Stimulated activated CD8-positive, alpha-beta memory T cell treated with anti-CD3 and anti-CD28 coated beads, Interleukin-12 subunit alpha, Interleukin-12 subunit beta, amount 100 ng/mL, for 24 hours (primary cell): Measurements from ENCODE around the gene FOXP1.

Source experiments
- DNase-seq: peaks from one replicate; pipeline ENCODE4 v3.0.0-alpha.2; 2020; ENCODE audit errors: extremely low read depth

The FOXP1 gene

GRCh38 chr3:71564361-71564760, 19.2 kb downstream of the FOXP1 start:
- DNase-seq: no peak

GRCh38 chr3:71563827-71564226, 19.7 kb downstream of the FOXP1 start:
- no peak for DNase-seq

DNA sequence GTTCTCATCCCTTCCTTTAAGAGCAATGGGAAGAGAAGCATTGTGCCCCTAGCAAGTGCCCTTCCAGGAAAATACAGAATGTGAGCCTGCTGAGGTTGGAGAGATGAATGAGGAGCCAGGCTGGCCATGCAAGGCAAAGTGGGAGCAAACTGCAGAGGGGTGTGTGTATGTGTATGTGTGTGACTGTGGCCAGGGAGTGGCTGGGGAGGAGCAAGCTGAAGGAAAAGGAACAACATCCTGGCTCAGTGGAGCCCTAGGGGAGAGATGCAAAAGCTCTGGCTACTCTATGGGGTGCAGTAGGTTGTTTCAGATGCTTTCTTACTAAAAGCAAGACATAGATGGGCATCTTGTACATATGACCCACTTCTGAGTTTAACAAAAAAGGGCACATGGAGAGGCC, 20.6 kb downstream of the FOXP1 start:
- DNase-seq: no peak

DNA sequence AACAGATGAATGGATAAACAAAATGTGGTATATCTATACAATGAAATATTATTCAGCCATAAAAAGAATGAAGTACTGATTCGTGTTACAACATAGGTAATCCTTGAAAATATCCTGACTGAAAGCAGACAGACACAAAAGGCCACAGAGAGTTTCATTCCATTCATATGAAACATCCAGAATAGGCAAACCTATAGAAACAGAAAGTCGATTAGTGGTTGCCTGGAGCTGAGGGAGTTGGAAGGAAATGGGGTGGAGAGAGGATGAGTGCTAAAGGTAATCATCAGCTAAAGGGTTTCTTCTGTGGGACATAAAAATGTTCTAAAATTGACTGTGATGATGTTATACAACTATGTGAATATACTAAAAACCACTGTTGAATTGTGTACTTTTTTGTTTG, 22.9 kb downstream of the FOXP1 start:
- DNase-seq: no peak

DNA sequence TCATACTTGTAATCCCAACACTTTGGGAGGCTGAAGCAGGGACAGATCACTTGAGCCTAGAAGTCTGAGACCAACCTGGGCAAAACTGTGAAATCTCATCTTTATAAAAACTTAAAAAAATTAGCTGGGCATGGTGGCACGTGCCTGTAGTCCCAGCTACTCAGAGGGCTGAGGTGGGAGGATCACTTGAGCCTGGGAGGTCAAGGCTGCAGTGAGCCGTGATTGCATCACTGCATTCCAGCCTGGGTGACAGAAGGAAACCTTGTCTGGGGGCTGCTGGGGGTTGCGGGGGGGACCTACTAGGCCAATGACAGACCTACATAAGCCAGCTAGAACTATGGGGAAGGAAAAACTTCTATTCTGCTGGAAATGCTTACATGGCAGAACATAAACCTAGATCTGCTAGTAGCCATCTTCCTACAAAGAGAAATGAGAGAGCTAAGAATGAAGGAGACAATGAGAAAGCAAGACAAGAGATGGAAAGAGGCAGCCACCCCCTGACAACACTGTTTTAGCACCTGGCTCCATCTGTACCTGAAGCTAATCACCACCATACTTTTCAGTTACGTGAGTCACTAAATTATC, 23.9 kb downstream of the FOXP1 start:
- DNase-seq: no peak

DNA sequence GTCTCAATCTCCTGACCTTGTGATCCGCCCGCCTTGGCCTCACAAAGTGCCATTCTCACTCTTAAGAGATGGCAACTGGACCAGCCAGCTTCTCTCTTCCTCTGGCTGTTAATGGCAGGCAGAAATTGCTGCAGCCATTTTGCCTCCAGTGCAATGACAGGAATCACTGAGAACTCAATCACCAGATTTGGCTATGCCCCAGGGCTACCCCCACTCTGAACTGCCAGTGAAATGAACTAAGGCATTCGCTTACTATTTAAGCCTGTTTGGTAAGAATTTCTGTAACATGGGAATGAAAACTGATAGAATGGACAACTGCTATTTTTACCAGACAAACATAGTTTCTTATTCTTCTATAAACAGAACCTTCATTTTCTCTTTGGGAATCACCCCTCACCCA, 24.5 kb downstream of the FOXP1 start:
- no peak for DNase-seq

DNA sequence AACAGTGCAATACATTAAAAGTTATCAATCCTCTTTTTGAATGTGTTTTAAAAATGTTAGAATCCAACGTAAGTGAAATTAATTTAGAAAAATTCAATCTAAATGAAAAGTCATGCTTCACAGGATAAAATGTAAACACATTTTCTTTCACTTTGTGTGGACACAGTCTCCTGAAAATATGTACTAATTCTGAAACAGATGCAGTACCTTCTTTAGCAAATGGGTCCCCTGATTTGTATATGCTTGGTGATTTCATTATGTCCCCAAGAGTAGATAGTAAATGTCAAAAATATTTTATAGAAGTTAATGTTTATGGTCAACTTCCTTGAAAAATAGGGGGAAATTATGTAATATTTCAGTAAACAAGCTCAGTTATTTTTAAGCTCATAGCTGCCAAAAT, 28.9 kb downstream of the FOXP1 start:
- no peak for DNase-seq

DNA sequence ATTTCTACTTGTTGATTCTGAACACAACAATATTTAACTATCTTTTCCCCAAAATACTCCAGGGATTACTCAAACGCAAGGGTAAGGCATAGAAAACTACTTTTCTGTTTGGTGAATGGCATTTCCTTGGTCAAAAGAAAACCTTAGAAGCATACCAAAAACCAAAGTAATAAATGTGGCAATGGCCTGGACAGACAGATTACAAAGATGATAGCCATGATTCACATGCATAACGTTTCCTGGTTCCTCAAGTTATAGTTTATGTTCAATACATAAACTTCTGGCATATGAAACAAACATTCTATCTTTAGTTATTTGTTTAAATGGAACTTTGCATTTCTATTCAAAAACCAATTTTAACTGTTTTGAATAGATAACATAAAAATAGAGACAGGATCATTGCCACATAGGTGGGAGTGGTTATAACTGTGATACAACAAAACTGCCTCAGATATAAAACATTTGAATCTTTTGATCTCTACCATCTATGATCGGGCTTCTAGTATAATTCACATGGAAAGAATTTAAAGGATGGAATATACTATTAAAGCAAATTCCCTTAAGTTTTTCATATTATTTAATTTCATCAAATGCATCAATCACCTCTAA, 32.1 kb downstream of the FOXP1 start:
- DNase-seq: no peak

DNA sequence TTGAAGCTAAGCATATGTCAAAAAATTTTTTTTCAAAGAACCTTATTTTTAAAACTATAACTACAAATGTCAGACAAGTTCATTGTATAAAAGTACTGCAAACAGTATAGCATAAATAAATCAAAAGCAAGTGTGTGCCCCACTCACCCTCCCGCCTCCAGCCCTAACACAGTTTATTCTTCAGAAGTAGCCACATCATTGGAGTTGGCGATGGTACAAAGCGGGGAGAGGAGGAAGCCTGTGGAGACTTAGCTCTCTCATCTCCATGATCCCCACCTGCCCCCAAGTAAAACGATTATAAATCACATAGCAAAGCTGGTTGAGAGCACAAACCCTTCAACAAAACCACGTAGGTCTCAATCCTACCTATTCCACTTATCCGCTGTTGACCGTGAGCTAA, 33.6 kb downstream of the FOXP1 start:
- DNase-seq: no peak

DNA sequence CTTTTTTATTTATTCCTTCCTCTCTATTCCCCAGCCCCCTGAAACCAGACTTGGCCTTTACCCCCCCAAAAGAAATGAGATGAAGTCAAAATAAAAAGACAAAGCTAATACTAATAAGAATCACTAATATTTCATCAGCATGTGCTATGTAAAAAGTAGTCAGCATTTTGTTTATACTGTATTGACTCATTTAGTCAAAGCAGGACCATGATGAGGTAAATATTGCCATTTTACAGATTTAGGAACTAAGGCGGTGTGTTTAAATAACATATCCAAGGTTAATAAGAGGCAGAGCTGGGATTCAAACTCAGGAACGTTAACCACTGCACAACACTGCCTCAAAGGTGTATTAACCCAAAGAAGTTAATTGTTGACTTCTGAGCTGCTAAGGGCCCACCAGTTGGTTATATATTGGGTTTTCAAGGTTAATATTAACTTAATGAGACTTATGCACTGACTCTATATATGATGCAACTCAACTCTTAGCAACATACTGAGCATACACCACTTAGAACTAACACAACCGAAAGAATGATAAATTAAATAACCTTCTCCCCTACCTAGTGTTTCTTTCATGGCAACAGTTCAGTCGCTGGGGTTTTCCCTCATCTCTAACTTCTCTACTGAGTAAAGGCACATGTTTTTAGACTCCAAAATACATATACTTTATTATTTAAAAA, 34.7 kb downstream of the FOXP1 start:
- no peak for DNase-seq

DNA sequence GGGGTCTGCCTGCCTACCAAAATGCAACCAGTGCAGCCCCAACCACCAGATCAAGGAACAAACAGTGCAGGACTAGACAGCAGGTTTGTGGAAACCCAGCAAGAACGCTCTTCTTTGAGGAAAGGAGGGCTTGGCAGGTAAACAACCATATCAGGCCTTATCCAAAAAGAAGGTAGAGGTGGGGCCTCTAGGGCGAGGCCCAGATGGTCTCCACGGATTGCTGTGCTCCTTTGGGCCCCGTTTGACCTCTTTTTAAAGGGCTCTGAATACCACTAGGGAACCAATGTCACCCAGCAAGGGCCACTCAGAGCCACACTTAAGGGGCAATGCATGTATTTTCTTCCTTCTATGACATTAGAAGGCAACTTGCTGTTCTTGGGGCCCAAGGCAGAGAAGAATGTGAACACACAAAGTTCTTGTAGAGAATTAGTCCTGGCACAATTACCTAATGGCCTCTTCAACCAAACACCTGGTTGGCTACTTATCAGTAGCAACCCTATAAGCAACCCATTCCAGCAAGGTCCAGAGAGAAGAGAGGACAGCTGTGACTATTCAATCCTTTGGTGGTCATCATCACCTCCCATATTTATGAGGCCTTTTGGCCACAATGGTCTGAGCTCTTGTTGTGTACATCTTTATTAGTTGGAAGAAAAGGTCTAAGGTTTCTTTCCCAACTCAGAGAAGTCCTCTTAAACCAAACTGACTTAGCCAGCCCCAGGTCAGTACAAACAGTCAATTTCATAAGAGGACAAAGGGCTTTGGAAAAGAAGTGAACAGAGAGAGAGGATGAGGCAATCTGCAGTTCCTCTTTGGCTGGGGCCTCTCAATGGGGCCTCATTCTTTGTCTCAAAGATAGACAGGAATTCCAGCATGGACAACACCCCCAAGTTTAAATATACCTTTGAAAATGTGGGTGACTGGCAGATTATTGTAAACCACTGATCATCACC, 36.0 kb downstream of the FOXP1 start:
- DNase-seq: no peak

GRCh38 chr3:71546821-71547220, 36.7 kb downstream of the FOXP1 start:
- DNase-seq: no peak

DNA sequence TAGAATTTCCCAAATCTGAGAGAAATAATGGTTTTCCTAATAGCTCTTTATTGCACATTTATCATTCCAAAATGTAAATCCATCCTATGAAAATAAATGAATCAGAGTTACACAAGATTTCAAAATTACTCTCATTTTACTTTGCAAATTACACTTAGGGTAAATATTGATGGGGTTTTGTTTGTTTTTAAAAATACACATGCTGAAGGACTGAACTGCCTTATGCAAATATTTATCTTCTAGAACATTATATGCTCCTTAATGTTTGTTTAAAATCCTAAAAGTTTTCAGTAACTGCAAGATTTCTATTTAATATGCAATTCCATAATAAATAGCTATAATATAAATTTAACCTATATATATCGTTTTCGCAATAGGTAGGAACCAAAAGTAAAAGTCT, 38.2 kb downstream of the FOXP1 start:
- no peak for DNase-seq

- DNase-seq: no peak
These were observed 40.0 kb downstream of the FOXP1 start for GRCh38 chr3:71543371-71544016.

DNA sequence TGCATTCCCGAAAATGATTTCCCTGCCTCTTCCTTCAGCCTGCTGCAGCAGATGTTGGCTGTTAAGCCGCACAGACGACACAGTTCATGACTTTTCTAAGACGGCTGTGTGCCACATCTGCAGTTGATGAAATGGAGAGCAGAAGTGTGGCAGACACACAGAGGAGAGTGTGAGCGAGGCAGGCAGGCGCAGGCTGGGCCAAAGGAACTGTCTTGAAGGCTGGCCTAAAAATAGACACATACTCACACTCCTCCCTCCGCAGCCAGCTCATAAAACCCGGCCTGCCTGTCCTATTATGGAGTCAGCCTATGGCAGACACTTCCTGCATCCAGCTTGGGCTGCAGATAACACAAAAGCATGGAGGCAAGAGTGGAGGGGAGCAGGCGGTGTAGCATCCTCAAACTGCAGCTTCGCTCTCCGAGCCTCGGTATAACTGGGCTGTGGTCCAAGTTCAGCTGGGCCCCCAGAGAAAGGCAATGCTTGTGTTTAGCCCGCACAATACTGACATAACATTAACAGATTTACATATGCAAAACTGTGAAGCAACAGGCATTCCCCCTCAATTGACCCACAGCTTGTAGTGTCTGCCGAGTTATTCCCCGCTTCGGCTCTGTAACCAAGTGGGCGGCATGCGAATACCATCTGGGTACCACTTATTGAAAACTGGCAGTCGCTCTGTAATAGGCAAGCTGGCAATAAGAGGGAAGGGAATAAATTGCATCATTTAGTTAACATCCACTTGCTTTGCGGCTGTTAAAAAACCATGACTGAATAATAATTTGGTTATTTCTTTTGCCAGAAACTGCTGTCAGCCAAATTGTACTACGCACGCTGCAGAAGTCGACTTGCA, 40.8 kb downstream of the FOXP1 start:
- DNase-seq: no peak

- no peak for DNase-seq
These were observed 42.2 kb downstream of the FOXP1 start for GRCh38 chr3:71541313-71541712.

GRCh38 chr3:71537211-71537611, 46.3 kb downstream of the FOXP1 start:
- DNase-seq: no peak

- no peak for DNase-seq
These were observed 47.1 kb downstream of the FOXP1 start for GRCh38 chr3:71536376-71536965.

- DNase-seq: no peak
These were observed 49.9 kb downstream of the FOXP1 start for GRCh38 chr3:71533588-71533987.

DNA sequence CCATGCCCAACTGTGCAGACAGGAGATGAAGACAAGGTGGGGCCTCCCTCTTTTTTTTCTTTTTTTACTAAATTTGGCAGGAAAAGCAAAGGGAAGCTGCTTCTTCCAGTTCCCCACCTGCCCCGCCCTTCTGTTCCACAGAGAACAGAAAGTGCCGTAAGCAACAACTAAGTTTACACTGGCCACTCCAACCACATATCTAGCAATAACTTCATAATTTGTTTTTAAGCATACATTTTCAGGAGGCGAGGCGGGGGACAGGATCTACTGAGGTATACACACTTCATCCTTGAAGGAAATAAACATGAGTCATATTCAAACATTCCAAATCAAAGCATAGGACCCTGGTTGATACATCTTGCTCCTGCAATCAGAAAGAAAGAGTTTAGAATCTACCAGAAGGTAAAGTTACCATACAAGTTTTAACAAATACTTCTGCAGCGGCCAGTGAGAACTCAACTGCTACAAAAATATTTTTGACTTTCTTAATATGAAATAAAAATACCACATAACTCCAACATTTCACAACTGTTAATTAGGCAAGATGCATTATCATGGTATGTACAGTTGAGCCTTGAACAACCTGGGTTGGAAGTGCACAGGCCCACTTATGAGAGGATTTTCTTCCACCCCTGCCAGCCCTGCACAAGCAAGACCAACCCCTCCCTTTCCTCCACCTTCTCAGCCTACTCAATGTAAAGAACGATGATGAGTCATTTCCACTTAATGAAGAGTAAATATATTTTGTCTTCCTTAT, 50.7 kb downstream of the FOXP1 start:
- no peak for DNase-seq
